A673 (cell line): ENCODE data around the gene SP7.

ENCODE experiments used
- EZH2 ChIP-seq: fragments of 200-600 bp; sonication (generic); IDR thresholded peaks from 2 replicates; pipeline ENCODE4 v1.6.1; 2017; ENCODE audit warnings: borderline replicate concordance, low read depth, mild to moderate bottlenecking, mixed read lengths, antibody characterized with exemption, low read length; ENCODE audit not compliant: poor library complexity, severe bottlenecking
- TF ChIP-seq, protein P1 (sequence below): fragments of 300-800, 200-600 bp; sonication (generic); conservative IDR thresholded peaks from 2 replicates; pipeline ENCODE4 v1.5.1; 2017; ENCODE audit warnings: low read depth, mild to moderate bottlenecking, antibody characterized with exemption, low read length, moderate library complexity, mixed read lengths

DNA sequence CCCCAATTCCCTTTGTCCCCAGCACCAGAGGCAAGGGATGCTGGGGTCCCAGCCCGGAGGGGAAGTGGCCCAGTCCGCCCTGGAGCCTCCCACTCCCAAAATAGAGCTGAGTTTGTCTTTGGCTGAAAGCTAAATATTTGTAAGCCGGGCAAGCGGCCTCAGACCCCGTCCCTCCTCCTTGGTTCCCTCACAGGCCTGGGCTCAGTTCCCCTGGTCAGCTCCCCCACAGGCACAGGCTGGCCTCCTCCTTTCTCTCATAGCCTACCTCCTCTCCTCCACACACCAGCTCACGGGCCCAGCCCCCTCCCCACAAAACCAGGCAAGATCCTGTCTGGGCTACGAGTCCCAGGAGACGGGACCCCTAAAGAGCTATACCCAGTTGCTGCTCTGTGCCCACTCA is 1.3 kb downstream of the SP7 start:
- TF ChIP-seq, protein P1, sequence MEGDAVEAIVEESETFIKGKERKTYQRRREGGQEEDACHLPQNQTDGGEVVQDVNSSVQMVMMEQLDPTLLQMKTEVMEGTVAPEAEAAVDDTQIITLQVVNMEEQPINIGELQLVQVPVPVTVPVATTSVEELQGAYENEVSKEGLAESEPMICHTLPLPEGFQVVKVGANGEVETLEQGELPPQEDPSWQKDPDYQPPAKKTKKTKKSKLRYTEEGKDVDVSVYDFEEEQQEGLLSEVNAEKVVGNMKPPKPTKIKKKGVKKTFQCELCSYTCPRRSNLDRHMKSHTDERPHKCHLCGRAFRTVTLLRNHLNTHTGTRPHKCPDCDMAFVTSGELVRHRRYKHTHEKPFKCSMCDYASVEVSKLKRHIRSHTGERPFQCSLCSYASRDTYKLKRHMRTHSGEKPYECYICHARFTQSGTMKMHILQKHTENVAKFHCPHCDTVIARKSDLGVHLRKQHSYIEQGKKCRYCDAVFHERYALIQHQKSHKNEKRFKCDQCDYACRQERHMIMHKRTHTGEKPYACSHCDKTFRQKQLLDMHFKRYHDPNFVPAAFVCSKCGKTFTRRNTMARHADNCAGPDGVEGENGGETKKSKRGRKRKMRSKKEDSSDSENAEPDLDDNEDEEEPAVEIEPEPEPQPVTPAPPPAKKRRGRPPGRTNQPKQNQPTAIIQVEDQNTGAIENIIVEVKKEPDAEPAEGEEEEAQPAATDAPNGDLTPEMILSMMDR: no peak
- no peak for TF ChIP-seq EZH2
